Measurements from ENCODE around the gene ZDHHC13. TPM values are rescaled to one million over a fixed set of nuclear protein-coding genes. Genes with fewer than 3 reads are reported as not detected.

Gene ZDHHC13
- total and polyA plus RNA-seq, 2 of the 8 experiments (the other 6 are each of a cell fraction or from before 2014, with no cell fraction given), result 22.4 to 24.1 TPM

GRCh38 chr11:19122960-19123615 lies 6.1 kb downstream of the ZDHHC13 start:
- H3K23ac ChIP-seq (ENCODE audit: insufficient read length), result no peak overlapping the region
- H2BK5ac ChIP-seq (ENCODE audit: low read depth, low read length), result no peak overlapping the region
- H3K4ac ChIP-seq (replicated peaks; ENCODE audit: insufficient read length, low read depth, low read length), result no peak overlapping the region
- no peak overlapping the region for H2BK12ac ChIP-seq (ENCODE audit: low read depth, low read length)
- no peak overlapping the region for H2AFZ ChIP-seq (ENCODE audit: low read length)
- DNase-seq (ENCODE audit: low read depth in 1 of 2, low spot score in 2 of 2) (no peak), FAIRE-seq (no peak)
- H3K36me3 ChIP-seq (ENCODE audit: control insufficient read depth in 2 of 4, insufficient read depth in 4 of 4, low read length in 3 of 4), result peaks cover 0 to 3% (median 0%) of the 10 kb centered on the region in 4 experiments; a peak in 2 of 8 replicates
- peaks cover 0 to 2% (median under 1%) of the 10 kb centered on the region in 4 experiments; a peak in 1 of 7 replicates for H3K4me1 ChIP-seq (replicated peaks in 1 of 4; ENCODE audit: control insufficient read depth in 3 of 4, insufficient read depth in 4 of 4, low read length in 3 of 4)
- H4K8ac ChIP-seq (ENCODE audit: extremely low read depth, insufficient read depth, low read length), result no peak overlapping the region
- no peak overlapping the region for H4K91ac ChIP-seq (replicated peaks; ENCODE audit: insufficient read length, low read length)
- H3K27ac ChIP-seq (ENCODE audit: low read depth, low read length), result no peak overlapping the region
- no peak overlapping the region for H3K14ac ChIP-seq (ENCODE audit: insufficient read length)
- H2BK20ac ChIP-seq (ENCODE audit: low read length), result no peak overlapping the region
- H3K9ac ChIP-seq (replicated peaks in 1 of 4; ENCODE audit: extremely low read depth in 1 of 4, low read depth in 3 of 4, low read length in 3 of 4), result no peak overlapping the region
- H4K5ac ChIP-seq (ENCODE audit: insufficient read length, low read depth, low read length), result no peak overlapping the region
- 94% methylated on average over 7 of the region's 7 CpGs; no CpG with 5 or more reads in 1 of the 2 experiments for WGBS, 2 experiments (ENCODE audit: extremely low coverage in 1 of 2, insufficient coverage in 1 of 2, insufficient read length in 1 of 2, insufficient replicate concordance in 2 of 2, low coverage in 1 of 2, low lambda C conversion rate in 2 of 2, missing lambda C conversion rate in 1 of 2)
- TF ChIP-seq MAFK (IDR thresholded peaks at IDR 0.05; ENCODE audit: low read depth, low read length) (peak; percentile 44; the same call in 1 of the 2 replicates), E2F6 (IDR thresholded peaks at IDR 0.05) (no peak), RXRA (IDR thresholded peaks at IDR 0.05; ENCODE audit: insufficient read depth, low read depth, low read length) (no peak)
- H3K4me2 ChIP-seq (ENCODE audit: insufficient read depth in 1 of 2, low read depth in 2 of 2, low read length in 2 of 2), result no peak overlapping the region
- no peaks in the 10 kb centered on the region for H3K9me3 ChIP-seq (ENCODE audit: insufficient read depth in 2 of 2, low read depth in 1 of 2, low read length in 1 of 2)
- no peak overlapping the region for H2AK5ac ChIP-seq (ENCODE audit: low read depth, low read length)
- H2BK15ac ChIP-seq (ENCODE audit: low read length), result no peak overlapping the region
- POLR2A ChIA-PET (ENCODE audit: partially characterized antibody), result no interaction called here
- H3K4me3 ChIP-seq (ENCODE audit: extremely low read depth in 1 of 4, insufficient read depth in 2 of 4, low read depth in 3 of 4, low read length in 4 of 4), result no peak overlapping the region
- no peaks in the 10 kb centered on the region for H3K23me2 ChIP-seq (ENCODE audit: low read depth, low read length)
- CTCF ChIA-PET (ENCODE audit: partially characterized antibody), result interaction anchor here (1.4 to 5.4 kb wide), 2 partner anchors 46 to 49 kb away, joined by 4 to 26 read pairs; no protein-coding TSS in a partner anchor
- H3K79me1 ChIP-seq (ENCODE audit: low read depth, low read length), result peaks cover 4% of the 10 kb centered on the region
- peaks cover 2 to 3% of the 10 kb centered on the region in 2 experiments for H4K20me1 ChIP-seq (replicated peaks in 1 of 2; ENCODE audit: control insufficient read depth in 1 of 2, insufficient read depth in 2 of 2, low read length in 2 of 2)
- peaks cover 6 to 59% of the 10 kb centered on the region in 2 experiments; a peak in 3 of 4 replicates for H3K79me2 ChIP-seq (ENCODE audit: control insufficient read depth in 1 of 2, insufficient read depth in 2 of 2, low read length in 2 of 2)
- no peaks in the 10 kb centered on the region for H3K27me3 ChIP-seq (replicated peaks in 1 of 4; ENCODE audit: control insufficient read depth in 3 of 4, extremely low read depth in 1 of 4, insufficient read depth in 3 of 4, low read length in 3 of 4)
- no peak overlapping the region for H2BK120ac ChIP-seq (replicated peaks; ENCODE audit: low read depth, low read length)
- H3K18ac ChIP-seq (ENCODE audit: extremely low read depth, low read length), result no peak overlapping the region
- no peak overlapping the region for H3K56ac ChIP-seq (replicated peaks; ENCODE audit: insufficient read length, low read depth, low read length)
